ENCODE measurements around the gene DHRSX. TPM values are rescaled to one million over a fixed set of nuclear protein-coding genes. Genes with fewer than 3 reads are reported as not detected.

DHRSX gene
- total and polyA plus RNA-seq, 2 donors (not counting 3 experiments of a cell fraction or from before 2014, with no cell fraction given): 27.1 to 37.7 TPM

- Histone ChIP-seq H3K4me2 (ENCODE audit: insufficient read depth, low read length) (no peak overlapping the region), H2AFZ (ENCODE audit: low read depth, low read length) (no peak overlapping the region), H3K27me3 (ENCODE audit: control insufficient read depth in 2 of 2, insufficient read depth in 2 of 2, low read length in 2 of 2) (no peaks in the 10 kb centered on the region), H4K20me1 (replicated peaks; ENCODE audit: control insufficient read depth, extremely low read depth, insufficient read depth, low read length) (no peaks in the 10 kb centered on the region), H3K9me3 (replicated peaks; ENCODE audit: control insufficient read depth, insufficient read depth, low read length) (no peaks in the 10 kb centered on the region), H3K9me1 (replicated peaks; ENCODE audit: control insufficient read depth, extremely low read depth, insufficient read depth, low read length) (no peaks in the 10 kb centered on the region), H3K27ac (ENCODE audit: insufficient read depth, low read depth, low read length) (no peak overlapping the region), H3K4me3 (replicated peaks in 1 of 3; ENCODE audit: insufficient read depth in 1 of 3, low read depth in 1 of 3, low read length in 3 of 3) (no peak overlapping the region), H3K36me3 (ENCODE audit: control insufficient read depth in 2 of 2, extremely low read depth in 1 of 2, insufficient read depth in 2 of 2, low read length in 2 of 2) (no peaks in the 10 kb centered on the region), H3K4me1 (ENCODE audit: control insufficient read depth, extremely low read depth, insufficient read depth, low read length) (no peaks in the 10 kb centered on the region), H3K9ac (replicated peaks; ENCODE audit: extremely low read depth, insufficient read depth, low read length) (no peak overlapping the region), H3K79me2 (ENCODE audit: control insufficient read depth, insufficient read depth, low read length) (no peaks in the 10 kb centered on the region)
- CTCF ChIA-PET: no interaction called here
- no peak for DNase-seq (ENCODE audit: low read depth, low spot score)
- dilution Hi-C loops (cut with MboI; ENCODE audit: extremely low pct_ligation_motif_present, low sequenced_read_pairs): no loop called here
- no TSS peak for BruUV-seq (replicated peaks)
- intact Hi-C loops (cut with micrococcal nuclease): no loop called here
- TF ChIP-seq CTCF (IDR thresholded peaks at IDR 0.05; ENCODE audit: extremely low read depth in 1 of 2, insufficient read depth in 1 of 2, low read depth in 1 of 2, low read length in 2 of 2) (no peak), JUN (IDR thresholded peaks at IDR 0.05; ENCODE audit: borderline replicate concordance, insufficient read depth, insufficient read length, low read depth) (no peak), POLR2AphosphoS5 (IDR thresholded peaks at IDR 0.05; ENCODE audit: insufficient read depth, low read depth, low read length) (no peak), EZH2 (IDR thresholded peaks at IDR 0.05; ENCODE audit: borderline replicate concordance, low read depth, low read length, severe bottlenecking) (no peak), FOS (IDR thresholded peaks at IDR 0.05; ENCODE audit: borderline replicate concordance, insufficient read depth, low read length) (no peak), MAX (IDR thresholded peaks at IDR 0.05; ENCODE audit: insufficient read depth, insufficient read length) (no peak), MYC (IDR thresholded peaks at IDR 0.05; ENCODE audit: low read depth, low read length) (no peak), GATA2 (IDR thresholded peaks at IDR 0.05; ENCODE audit: insufficient read depth, insufficient read length, low read depth, low read length) (no peak), POLR2A (IDR thresholded peaks at IDR 0.05; ENCODE audit: low read depth, low read length) (no peak)
- POLR2A ChIA-PET: no interaction called here
- FAIRE-seq: no peak
These were observed 68.4 kb downstream of the DHRSX start for GRCh38 chrX:2432298-2432863.

All from endothelial cell of umbilical vein (primary cell).